Measurements from ENCODE around the gene RMI2. TPM values are rescaled to one million over a fixed set of nuclear protein-coding genes. Genes with fewer than 3 reads are reported as not detected.

RMI2 gene
- total RNA-seq, 2 donors from 2014 or later, result 55.2 to 62.3 TPM

- H3K4me3 ChIP-seq (ENCODE audit: low read length), result no peak overlapping the region
- H3K4me1 Mint-ChIP-seq, result peaks cover 21% of the 10 kb centered on the region
- H3K36me3 Mint-ChIP-seq (ENCODE audit: low read depth), result no peaks in the 10 kb centered on the region
- peaks cover 10% of the 10 kb centered on the region for H3K27me3 Mint-ChIP-seq (ENCODE audit: insufficient read depth)
- no peak overlapping the region for H3K27ac ChIP-seq (ENCODE audit: low read depth, low read length)
- 34 to 36% methylated on average over 7 to 13 of the region's 13 CpGs for WGBS, 2 experiments (ENCODE audit: insufficient coverage in 1 of 2, insufficient read length in 1 of 2)
- no peaks in the 10 kb centered on the region for H3K9me3 Mint-ChIP-seq
- peak; percentile 97 for DNase-seq
- H3K27me3 ChIP-seq (ENCODE audit: control insufficient read depth, insufficient read depth, low read length, poor library complexity, severe bottlenecking), result no peaks in the 10 kb centered on the region
- H3K9ac ChIP-seq (ENCODE audit: extremely low read depth, low read length, poor library complexity, severe bottlenecking), result no peak overlapping the region
- peak; percentile 73 for TF ChIP-seq CTCF (conservative IDR thresholded peaks at IDR 0.05)
- no peaks in the 10 kb centered on the region for H3K4me1 ChIP-seq (ENCODE audit: control insufficient read depth, insufficient read depth, low read length)
- H3K36me3 ChIP-seq (ENCODE audit: control insufficient read depth, insufficient read depth, low read length), result no peaks in the 10 kb centered on the region
- H3K27ac Mint-ChIP-seq, result no peak overlapping the region
- H3K4me3 Mint-ChIP-seq, result no peak overlapping the region
- no peaks in the 10 kb centered on the region for H3K9me3 ChIP-seq (ENCODE audit: control insufficient read depth, low read length)
These were observed 29.7 kb upstream of the RMI2 start for GRCh38 chr16:11315510-11315909.

- H3K4me3 Mint-ChIP-seq, result peak overlapping the region; percentile 13
These were observed 28.8 kb upstream of the RMI2 start for GRCh38 chr16:11316331-11317015.

GRCh38 chr16:11318817-11319216, 26.4 kb upstream of the RMI2 start:
- Mint-ChIP-seq H3K27ac (peak overlapping the region; percentile 59), H3K9me3 (no peaks in the 10 kb centered on the region)

More at GRCh38 chr16:11316331-11317015, 28.8 kb upstream of the RMI2 start:
- WGBS, 2 experiments (ENCODE audit: insufficient coverage in 1 of 2, insufficient read length in 1 of 2), result 55 to 61% methylated on average over 10 to 23 of the region's 23 CpGs
- Histone ChIP-seq H3K27ac (ENCODE audit: low read depth, low read length) (no peak overlapping the region), H3K27me3 (ENCODE audit: control insufficient read depth, insufficient read depth, low read length, poor library complexity, severe bottlenecking) (no peaks in the 10 kb centered on the region), H3K9ac (ENCODE audit: extremely low read depth, low read length, poor library complexity, severe bottlenecking) (no peak overlapping the region), H3K4me1 (ENCODE audit: control insufficient read depth, insufficient read depth, low read length) (no peaks in the 10 kb centered on the region), H3K9me3 (ENCODE audit: control insufficient read depth, low read length) (no peaks in the 10 kb centered on the region), H3K36me3 (ENCODE audit: control insufficient read depth, insufficient read depth, low read length) (no peaks in the 10 kb centered on the region), H3K4me3 (ENCODE audit: low read length) (no peak overlapping the region)
- DNase-seq, result peak; percentile 92
- no peaks in the 10 kb centered on the region for H3K9me3 Mint-ChIP-seq
- H3K27ac Mint-ChIP-seq, result peak overlapping the region; percentile 85
- H3K4me1 Mint-ChIP-seq, result peaks cover 21% of the 10 kb centered on the region
- peak; percentile 35 for TF ChIP-seq CTCF (conservative IDR thresholded peaks at IDR 0.05)
- no peaks in the 10 kb centered on the region for H3K36me3 Mint-ChIP-seq (ENCODE audit: low read depth)
- peaks cover 10% of the 10 kb centered on the region for H3K27me3 Mint-ChIP-seq (ENCODE audit: insufficient read depth)

More at GRCh38 chr16:11318817-11319216, 26.4 kb upstream of the RMI2 start:
- Histone ChIP-seq H3K27me3 (ENCODE audit: control insufficient read depth, insufficient read depth, low read length, poor library complexity, severe bottlenecking) (no peaks in the 10 kb centered on the region), H3K36me3 (ENCODE audit: control insufficient read depth, insufficient read depth, low read length) (no peaks in the 10 kb centered on the region), H3K27ac (ENCODE audit: low read depth, low read length) (no peak overlapping the region), H3K4me3 (ENCODE audit: low read length) (no peak overlapping the region), H3K9ac (ENCODE audit: extremely low read depth, low read length, poor library complexity, severe bottlenecking) (no peak overlapping the region), H3K9me3 (ENCODE audit: control insufficient read depth, low read length) (no peaks in the 10 kb centered on the region), H3K4me1 (ENCODE audit: control insufficient read depth, insufficient read depth, low read length) (no peaks in the 10 kb centered on the region)
- no peak for TF ChIP-seq CTCF (conservative IDR thresholded peaks at IDR 0.05)
- 93 to 98% methylated on average over 5 to 8 of the region's 8 CpGs for WGBS, 2 experiments (ENCODE audit: insufficient coverage in 1 of 2, insufficient read length in 1 of 2)
- no peak overlapping the region for H3K4me3 Mint-ChIP-seq
- no peaks in the 10 kb centered on the region for H3K36me3 Mint-ChIP-seq (ENCODE audit: low read depth)
- peaks cover 11% of the 10 kb centered on the region for H3K4me1 Mint-ChIP-seq
- DNase-seq, result no peak
- peaks cover 10% of the 10 kb centered on the region for H3K27me3 Mint-ChIP-seq (ENCODE audit: insufficient read depth)

All from endodermal cell (in vitro differentiated cells).